KBM-7 (cell line): ENCODE data around the gene C19orf25.

Experiments used
- DNase-seq: peaks from one replicate; pipeline ENCODE4 v3.0.0-alpha.2; 2015
- in situ Hi-C: fragments of 300-500 bp; cut with MboI; formaldehyde crosslinking; loops from 2 replicates; pipeline ENCODE4 v1.14.3; 2020; ENCODE audit warnings: low sequenced_read_pairs, low pct_unique_long_range_greater_than_20kb, mixed read lengths

Gene C19orf25

GRCh38 chr19:1469255-1470054, 9.6 kb downstream of the C19orf25 start:
- DNase-seq, result no peak
- in situ Hi-C loops, result no loop called here

- in situ Hi-C loops, result no loop called here
- DNase-seq, result no peak
Measured at GRCh38 chr19:1468821-1469254, 10.2 kb downstream of the C19orf25 start.

DNA sequence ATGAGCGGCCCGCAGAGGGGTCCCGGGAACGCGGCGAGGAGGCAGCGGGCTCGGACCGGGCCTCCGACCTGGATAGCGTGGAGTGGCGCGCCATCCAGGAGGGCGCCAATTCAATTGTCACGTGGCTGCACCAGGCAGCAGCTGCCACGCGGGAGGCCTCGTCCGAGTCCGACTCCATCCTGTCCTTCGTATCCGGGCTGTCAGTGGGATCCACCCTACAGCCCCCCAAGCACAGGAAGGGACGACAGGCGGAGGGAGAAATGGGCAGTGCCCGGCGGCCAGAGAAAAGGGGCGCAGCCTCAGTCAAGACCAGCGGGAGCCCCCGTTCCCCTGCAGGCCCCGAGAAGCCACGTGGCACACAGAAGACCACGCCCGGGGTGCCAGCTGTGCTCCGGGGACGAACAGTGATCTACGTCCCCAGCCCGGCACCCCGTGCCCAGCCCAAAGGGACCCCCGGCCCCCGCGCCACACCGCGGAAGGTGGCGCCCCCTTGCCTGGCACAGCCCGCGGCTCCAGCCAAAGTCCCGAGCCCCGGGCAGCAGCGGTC, 10.7 kb downstream of the C19orf25 start:
- no peak for DNase-seq
- in situ Hi-C loops, result no loop called here

DNA sequence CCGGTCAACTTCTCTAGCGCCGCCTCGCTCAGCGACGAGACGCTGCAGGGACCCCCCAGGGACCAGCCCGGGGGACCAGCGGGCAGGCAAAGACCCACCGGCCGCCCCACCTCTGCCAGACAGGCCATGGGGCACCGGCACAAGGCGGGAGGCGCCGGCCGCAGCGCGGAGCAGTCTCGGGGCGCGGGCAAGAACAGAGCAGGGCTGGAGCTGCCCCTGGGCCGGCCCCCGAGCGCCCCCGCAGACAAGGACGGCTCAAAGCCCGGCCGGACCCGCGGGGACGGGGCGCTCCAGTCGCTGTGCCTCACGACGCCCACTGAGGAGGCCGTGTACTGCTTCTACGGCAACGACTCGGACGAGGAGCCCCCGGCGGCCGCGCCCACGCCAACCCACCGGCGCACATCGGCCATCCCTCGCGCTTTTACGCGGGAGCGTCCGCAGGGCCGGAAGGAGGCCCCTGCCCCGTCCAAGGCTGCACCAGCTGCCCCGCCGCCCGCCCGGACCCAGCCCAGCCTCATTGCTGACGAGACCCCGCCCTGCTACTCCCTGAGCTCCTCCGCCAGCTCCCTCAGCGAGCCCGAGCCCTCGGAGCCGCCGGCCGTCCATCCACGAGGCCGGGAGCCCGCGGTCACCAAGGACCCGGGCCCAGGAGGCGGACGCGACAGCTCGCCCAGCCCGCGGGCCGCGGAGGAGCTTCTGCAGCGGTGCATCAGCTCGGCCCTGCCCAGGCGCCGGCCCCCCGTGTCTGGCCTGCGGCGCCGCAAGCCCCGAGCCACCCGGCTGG, 11.3 kb downstream of the C19orf25 start:
- DNase-seq, result no peak
- in situ Hi-C loops, result no loop called here

GRCh38 chr19:1467215-1467489, 11.9 kb downstream of the C19orf25 start:
- DNase-seq, result no peak
- in situ Hi-C loops, result no loop called here

DNA sequence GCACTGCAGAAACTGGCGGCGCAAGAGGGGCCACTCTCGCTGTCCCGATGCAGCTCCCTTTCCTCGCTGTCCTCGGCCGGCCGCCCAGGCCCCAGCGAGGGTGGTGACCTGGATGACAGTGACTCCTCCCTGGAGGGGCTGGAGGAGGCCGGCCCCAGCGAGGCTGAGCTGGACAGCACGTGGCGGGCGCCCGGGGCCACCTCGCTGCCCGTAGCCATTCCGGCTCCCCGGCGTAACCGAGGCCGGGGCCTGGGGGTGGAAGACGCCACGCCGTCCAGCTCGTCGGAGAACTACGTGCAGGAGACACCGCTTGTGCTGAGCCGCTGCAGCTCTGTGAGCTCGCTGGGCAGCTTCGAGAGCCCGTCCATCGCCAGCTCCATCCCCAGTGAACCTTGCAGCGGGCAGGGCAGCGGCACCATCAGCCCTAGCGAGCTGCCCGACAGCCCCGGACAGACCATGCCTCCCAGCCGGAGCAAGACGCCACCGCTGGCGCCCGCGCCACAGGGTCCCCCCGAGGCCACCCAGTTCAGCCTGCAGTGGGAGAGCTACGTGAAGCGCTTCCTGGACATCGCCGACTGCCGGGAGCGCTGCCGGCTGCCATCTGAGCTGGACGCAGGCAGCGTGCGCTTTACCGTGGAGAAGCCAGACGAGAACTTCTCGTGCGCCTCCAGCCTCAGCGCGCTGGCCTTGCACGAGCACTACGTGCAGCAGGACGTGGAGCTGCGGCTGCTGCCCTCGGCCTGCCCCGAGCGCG, 12.4 kb downstream of the C19orf25 start:
- in situ Hi-C loops, result no loop called here
- DNase-seq, result no peak

DNA sequence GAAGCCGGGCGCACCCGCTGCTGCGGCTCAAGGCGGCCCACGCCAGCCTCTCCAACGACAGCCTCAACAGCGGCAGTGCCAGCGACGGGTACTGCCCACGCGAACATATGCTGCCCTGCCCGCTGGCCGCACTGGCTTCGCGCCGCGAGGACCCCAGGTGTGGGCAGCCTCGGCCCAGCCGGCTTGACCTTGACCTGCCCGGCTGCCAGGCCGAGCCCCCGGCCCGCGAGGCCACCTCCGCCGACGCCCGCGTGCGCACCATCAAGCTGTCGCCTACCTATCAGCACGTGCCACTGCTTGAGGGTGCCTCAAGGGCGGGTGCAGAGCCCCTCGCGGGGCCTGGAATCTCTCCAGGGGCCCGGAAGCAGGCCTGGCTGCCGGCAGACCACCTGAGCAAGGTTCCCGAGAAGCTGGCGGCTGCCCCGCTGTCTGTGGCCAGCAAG, 13.0 kb downstream of the C19orf25 start:
- no peak for DNase-seq
- in situ Hi-C loops, result no loop called here

DNA sequence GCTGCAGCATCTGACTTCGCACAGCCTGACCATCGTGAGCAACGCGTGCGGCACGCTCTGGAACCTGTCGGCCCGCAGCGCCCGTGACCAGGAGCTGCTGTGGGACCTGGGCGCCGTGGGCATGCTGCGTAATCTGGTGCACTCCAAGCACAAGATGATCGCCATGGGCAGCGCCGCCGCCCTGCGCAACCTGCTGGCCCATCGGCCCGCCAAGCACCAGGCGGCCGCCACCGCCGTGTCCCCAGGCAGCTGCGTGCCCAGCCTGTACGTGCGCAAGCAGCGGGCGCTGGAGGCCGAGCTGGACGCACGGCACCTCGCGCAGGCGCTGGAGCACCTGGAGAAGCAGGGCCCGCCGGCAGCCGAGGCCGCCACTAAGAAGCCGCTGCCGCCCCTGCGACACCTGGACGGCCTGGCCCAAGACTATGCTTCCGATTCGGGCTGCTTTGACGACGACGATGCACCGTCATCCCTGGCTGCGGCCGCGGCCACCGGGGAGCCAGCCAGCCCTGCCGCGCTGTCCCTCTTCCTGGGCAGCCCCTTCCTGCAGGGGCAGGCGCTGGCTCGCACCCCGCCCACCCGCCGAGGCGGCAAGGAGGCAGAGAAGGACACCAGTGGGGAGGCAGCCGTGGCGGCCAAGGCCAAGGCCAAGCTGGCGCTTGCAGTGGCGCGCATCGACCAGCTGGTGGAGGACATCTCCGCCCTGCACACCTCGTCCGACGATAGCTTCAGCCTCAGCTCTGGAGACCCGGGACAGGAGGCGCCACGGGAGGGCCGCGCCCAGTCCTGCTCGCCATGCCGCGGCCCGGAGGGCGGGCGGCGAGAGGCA, 13.6 kb downstream of the C19orf25 start:
- no peak for DNase-seq
- in situ Hi-C loops, result no loop called here

DNA sequence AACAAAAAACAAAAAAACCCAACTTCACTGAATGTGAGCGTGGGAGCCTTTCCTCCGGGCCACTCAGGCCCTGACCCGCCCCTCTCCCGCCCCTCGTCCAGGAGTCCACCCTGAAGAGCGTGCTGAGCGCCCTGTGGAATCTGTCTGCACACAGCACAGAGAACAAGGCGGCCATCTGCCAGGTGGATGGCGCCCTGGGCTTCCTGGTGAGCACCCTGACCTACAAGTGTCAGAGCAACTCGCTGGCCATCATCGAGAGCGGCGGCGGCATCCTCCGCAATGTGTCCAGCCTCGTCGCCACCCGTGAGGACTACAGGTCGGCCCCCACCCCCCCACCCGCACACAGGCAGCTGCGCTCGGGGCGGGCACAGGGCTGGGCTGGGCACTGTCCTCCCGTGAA, 17.2 kb downstream of the C19orf25 start:
- no peak for DNase-seq
- in situ Hi-C loops, result no loop called here

GRCh38 chr19:1460033-1460995, 18.7 kb downstream of the C19orf25 start:
- no peak for DNase-seq
- in situ Hi-C loops, result no loop called here

GRCh38 chr19:1459479-1459878, 19.5 kb downstream of the C19orf25 start:
- in situ Hi-C loops, result no loop called here
- no peak for DNase-seq

GRCh38 chr19:1457892-1458291, 21.1 kb downstream of the C19orf25 start:
- DNase-seq, result no peak
- in situ Hi-C loops, result no loop called here

DNA sequence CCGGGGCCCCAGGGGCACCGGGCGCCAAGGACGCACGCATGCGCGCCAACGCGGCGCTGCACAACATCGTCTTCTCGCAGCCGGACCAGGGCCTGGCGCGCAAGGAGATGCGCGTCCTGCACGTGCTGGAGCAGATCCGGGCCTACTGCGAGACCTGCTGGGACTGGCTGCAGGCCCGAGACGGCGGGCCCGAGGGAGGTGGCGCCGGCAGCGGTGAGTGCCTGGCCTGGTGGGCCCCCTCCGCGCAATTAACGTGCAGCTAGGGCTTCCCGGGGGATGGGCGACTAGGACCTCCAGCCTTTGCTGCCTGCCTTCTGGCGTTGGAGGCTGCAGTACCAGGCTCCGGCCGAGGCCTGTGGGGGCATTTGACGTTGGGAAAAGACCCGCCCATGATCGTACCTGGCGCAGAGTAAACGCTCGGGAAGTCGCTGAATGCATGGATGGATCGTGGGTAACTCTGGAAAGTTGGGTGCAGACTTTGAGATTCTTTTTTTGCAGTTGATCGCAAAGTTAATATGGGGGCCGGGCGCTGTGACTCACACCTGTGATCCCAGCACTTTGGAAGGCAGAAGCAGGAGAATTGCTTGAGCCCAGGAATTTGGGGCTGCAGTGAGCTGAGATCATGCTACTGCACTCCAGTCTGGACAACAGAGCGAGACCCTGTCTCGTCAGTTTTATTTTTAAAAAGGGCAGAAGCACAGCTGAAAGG, 21.8 kb downstream of the C19orf25 start:
- in situ Hi-C loops, result no loop called here
- DNase-seq, result no peak

GRCh38 chr19:1456121-1456900, 22.7 kb downstream of the C19orf25 start:
- no peak for DNase-seq
- in situ Hi-C loops, result no loop called here

DNA sequence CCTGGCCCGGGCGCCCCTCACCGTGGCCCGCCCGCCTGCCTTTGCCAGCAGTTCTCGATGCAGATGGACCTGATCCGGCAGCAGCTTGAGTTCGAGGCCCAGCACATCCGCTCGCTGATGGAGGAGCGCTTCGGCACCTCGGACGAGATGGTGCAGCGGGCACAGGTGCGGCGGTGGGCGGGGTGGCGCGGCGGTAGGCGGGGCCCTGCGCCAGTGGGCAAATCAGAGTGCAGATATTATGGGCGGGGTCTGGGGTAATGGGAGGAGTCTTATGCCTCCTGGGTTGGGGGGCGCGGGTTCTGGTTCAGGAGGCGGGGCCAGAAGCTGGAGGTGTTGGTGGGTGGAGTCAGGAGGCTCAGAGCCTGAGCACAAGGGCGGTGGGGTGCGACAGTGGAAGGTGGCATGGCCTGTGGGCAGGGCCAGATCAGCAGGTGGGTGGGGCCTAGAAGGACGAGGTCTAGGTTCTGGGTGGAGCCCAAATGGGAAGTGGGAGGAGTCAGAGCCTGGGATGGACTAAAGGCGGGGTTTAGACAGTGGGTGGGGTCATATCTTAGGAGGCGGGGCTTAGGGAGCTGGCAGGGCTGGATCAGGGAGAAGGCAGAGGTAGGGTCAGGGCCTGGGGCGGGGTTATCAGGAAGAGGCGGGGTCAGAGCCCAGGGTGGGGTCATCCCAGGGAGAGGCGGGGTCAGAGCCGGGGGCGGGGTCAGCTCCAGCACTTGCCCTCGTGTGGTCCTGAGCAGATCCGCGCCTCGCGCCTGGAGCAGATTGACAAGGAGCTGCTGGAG, 23.5 kb downstream of the C19orf25 start:
- peak; percentile 95 for DNase-seq
- in situ Hi-C loops, result no loop called here

GRCh38 chr19:1455002-1455335, 24.0 kb downstream of the C19orf25 start:
- in situ Hi-C loops, result no loop called here
- peak; percentile 75 for DNase-seq
